Mesodermal cell (in vitro differentiated cells): ENCODE results near the gene LMX1A. TPM values are rescaled to one million over a fixed set of nuclear protein-coding genes. Genes with fewer than 3 reads are reported as not detected.
A peak's percentile ranks its signal among the peaks of the same experiment; 100 is the strongest.

Experiments
- H3K27ac ChIP-seq: 2 replicates; pipeline ENCODE4 v1.7.0; 2013; ENCODE audit warnings: mild to moderate bottlenecking, low read depth, low read length, moderate library complexity; ENCODE audit not compliant: severe bottlenecking
- H3K36me3 ChIP-seq: 2 replicates; pipeline ENCODE4 v1.7.1; 2013; ENCODE audit warnings: mild to moderate bottlenecking, low read length, moderate library complexity; ENCODE audit not compliant: control insufficient read depth, insufficient read depth
- H3K4me1 ChIP-seq: one replicate; pipeline ENCODE4 v1.7.1; 2013; ENCODE audit warnings: mild to moderate bottlenecking, low read length; ENCODE audit not compliant: insufficient read depth, control insufficient read depth, poor library complexity, severe bottlenecking
- H3K4me3 ChIP-seq: 2 replicates; pipeline ENCODE4 v1.7.0; 2013; ENCODE audit warnings: low read length, control low read depth, mild to moderate bottlenecking; ENCODE audit not compliant: insufficient read depth, poor library complexity, severe bottlenecking; ENCODE audit errors: extremely low read depth
- H3K9me3 ChIP-seq: 2 replicates; pipeline ENCODE4 v1.7.1; 2013; ENCODE audit warnings: mild to moderate bottlenecking, low read length, moderate library complexity; ENCODE audit not compliant: control insufficient read depth
- WGBS, 2 experiments: methylation state at CpG; one replicate each; pipeline ENCODE4 v1.1.5; 2013; ENCODE audit warnings: missing lambda C conversion rate in 2 of 2; ENCODE audit not compliant: insufficient coverage in 2 of 2; 5-methylcytosine and 5-hydroxymethylcytosine counted together
- polyA plus RNA-seq, 2 experiments: library from polyadenylated mRNA; stranded (reverse); fragments of 50-300 nt; gene quantifications; one replicate each; pipeline ENCODE4 v1.2.3, GENCODE V29; 2013

LMX1A gene
- polyA plus RNA-seq (2013, experiment 1 of 2): 1.1 TPM
- 1.4 TPM for polyA plus RNA-seq (2013, experiment 2 of 2)

- Histone ChIP-seq H3K27ac (no peak within 1 kb of the TSS), H3K4me1 (peaks cover 11% of the 10 kb centered on the region), H3K4me3 (peak within 1 kb of the TSS; percentile 29), H3K9me3 (no peaks in the 10 kb centered on the region), H3K36me3 (no peaks in the 10 kb centered on the region)
- 1% methylated on average over 77 of the region's 88 CpGs for WGBS, 2 experiments
Observed at GRCh38 chr1:165355977-165356811, at the start of gene LMX1A. Gene LMX1A (minus strand): TSS chr1:165356715. CDS start chr1:165355559, 1,156 bp downstream.

DNA sequence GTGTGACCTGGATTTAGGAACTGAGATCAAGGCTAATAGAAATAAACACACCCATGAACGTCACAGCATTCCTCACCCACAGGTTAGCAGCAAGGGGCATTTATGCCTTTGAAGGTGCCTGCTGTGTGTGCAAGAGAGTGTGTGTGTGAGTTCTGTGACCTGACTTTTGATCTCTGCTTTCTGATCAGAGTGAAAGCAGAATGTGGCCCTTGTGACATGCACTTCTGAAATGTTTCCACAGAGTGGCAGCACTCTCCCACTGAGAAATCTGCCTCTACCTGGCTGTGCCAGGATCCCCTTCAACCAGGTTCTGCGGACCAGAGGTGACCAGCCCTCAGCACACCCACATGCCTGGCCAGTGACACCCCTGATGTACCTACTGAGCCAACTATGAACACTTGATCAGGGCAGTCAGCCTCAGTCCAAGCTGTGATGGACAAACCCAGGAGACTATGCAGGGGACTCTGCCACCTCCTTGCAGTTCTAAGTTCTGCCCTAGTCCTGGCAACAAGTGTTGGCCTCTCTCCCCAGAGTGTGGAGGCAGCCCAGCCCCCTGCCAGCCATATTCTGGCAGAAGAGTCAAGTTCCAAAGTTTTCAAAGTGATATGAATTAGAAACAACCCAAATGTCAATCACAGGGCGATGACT lies 47.4 kb upstream of the LMX1A start:
- 13 to 31% methylated on average over 1 of the region's 3 CpGs for WGBS, 2 experiments
- Histone ChIP-seq H3K4me1 (no peaks in the 10 kb centered on the region), H3K36me3 (no peaks in the 10 kb centered on the region), H3K4me3 (no peak overlapping the region), H3K9me3 (no peaks in the 10 kb centered on the region), H3K27ac (no peak overlapping the region)

DNA sequence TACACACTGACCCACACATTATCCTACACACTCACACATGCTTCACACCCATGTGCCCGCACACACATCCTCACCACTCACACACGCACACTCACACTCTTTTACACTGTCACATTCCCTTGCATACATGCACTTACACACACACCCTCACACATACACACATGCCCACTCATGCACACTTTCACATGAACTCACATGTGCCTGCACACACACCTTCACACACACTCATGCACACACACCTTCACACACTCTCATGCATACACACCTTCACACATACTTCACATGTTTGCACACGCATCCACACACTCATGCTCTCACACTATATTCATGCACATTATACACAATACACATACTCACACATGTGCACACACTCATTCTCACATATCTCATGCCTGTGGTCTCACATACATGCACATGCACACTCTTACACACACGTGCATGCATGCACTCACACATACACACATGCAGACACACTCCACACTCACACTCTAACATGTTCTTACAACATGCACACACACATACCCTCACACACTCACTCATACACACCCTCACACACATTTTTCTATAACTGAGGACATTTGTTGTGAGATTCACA lies 46.1 kb upstream of the LMX1A start:
- WGBS, 2 experiments: 87 to 91% methylated on average over 4 of the region's 4 CpGs
- H3K4me3 ChIP-seq: no peak overlapping the region

GRCh38 chr1:165397944-165398343 lies 41.4 kb upstream of the LMX1A start:
- Histone ChIP-seq H3K4me1 (no peaks in the 10 kb centered on the region), H3K36me3 (no peaks in the 10 kb centered on the region), H3K27ac (no peak overlapping the region), H3K9me3 (no peaks in the 10 kb centered on the region), H3K4me3 (no peak overlapping the region)
- 16 to 30% methylated on average over 3 to 4 of the region's 4 CpGs for WGBS, 2 experiments

More for the DNA sequence above, 46.1 kb upstream of the LMX1A start:
- H3K9me3 ChIP-seq: no peaks in the 10 kb centered on the region
- no peaks in the 10 kb centered on the region for H3K36me3 ChIP-seq
- no peaks in the 10 kb centered on the region for H3K4me1 ChIP-seq
- no peak overlapping the region for H3K27ac ChIP-seq

DNA sequence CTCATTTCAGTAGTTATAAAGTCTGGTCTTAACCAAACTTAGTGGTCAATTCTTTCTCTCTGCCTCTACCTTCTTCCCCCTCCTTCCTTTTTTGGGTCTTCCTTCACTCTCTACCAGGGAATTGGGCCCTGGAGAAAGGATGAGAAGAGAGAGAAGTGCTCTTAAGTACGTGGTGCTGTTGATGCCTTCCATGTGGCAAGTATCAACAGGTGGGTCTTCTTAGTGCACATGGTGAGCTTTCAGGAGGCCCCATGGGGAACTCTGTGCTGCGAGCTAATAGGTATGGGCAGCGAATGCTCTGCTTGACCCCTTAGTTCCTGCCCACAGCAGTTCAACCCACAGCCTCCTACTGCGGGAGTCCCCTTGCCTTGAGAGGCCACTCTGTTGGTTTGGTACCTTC lies 39.4 kb upstream of the LMX1A start:
- H3K9me3 ChIP-seq: no peaks in the 10 kb centered on the region
- no peaks in the 10 kb centered on the region for H3K36me3 ChIP-seq
- H3K4me3 ChIP-seq: no peak overlapping the region
- no peaks in the 10 kb centered on the region for H3K4me1 ChIP-seq
- H3K27ac ChIP-seq: no peak overlapping the region
- WGBS, 2 experiments: 89 to 93% methylated on average over 3 to 4 of the region's 4 CpGs

DNA sequence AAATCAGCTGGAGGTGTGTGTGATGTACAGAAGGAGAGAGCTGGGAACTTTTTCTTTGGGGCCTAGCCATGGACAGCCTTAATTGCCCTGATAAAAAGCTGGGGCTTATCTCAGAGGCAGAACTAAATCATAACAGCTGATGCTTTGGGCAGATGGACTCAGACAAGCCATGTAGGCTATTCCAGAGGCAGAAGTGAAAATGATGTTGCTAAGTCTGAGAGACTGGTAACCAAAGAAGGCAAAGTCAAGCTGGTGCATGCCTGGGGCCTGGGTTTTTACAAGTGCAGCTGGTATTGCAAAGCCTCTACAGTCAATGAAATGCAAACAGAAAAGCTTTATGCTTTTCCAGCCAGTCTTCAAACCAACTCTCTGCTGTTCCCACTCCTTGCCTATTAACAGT lies 39.0 kb upstream of the LMX1A start:
- no peak overlapping the region for H3K27ac ChIP-seq
- no peaks in the 10 kb centered on the region for H3K36me3 ChIP-seq
- H3K4me1 ChIP-seq: no peaks in the 10 kb centered on the region
- H3K9me3 ChIP-seq: no peaks in the 10 kb centered on the region
- H3K4me3 ChIP-seq: no peak overlapping the region

- 0 to 29% methylated on average over 4 to 8 of the region's 19 CpGs for WGBS, 2 experiments
- Histone ChIP-seq H3K27ac (no peak overlapping the region), H3K4me1 (no peaks in the 10 kb centered on the region), H3K36me3 (no peaks in the 10 kb centered on the region), H3K4me3 (no peak overlapping the region), H3K9me3 (no peaks in the 10 kb centered on the region)
Observed at GRCh38 chr1:165392634-165393571, 36.4 kb upstream of the LMX1A start.

DNA sequence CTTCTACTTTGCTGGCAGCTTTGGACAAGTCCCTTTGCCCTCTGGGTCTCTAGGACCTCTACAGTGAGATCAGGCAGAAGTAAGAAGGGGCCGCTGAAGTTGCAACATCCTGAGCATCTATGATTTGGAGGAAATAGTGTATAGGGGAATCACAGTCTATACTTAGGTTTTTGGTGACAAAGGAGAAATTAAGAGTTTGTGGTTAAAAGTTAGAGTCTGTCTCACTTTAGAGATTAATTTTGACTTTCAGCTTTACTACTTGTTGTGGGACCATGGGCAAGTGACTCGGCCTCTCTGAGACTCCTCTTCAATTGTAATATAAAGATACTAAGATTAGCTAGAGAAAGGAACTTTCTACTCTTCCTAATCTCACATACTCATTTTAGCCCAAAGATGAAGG lies 33.1 kb upstream of the LMX1A start:
- Histone ChIP-seq H3K9me3 (no peaks in the 10 kb centered on the region), H3K36me3 (no peaks in the 10 kb centered on the region)
- WGBS, 2 experiments: 78 to 100% methylated on average over 1 of the region's 2 CpGs

DNA sequence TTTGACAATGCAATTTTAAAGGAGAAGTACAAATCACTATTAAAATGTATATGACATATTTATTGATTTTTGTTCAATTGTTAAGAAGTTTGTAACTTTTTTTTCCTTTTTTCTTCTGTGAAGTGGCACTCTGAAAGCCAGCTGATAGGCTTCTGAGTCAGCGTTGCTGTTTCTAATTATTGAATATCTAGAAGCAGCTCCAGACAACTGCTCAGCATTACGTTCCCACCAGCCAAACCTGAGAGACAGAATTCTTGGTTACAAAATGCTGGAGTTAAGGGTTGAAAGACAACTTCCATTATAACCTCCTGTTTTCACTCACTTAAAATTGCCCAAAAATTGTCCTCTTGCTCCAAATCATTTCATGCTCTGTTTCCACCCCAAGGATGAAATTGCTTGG lies 31.4 kb upstream of the LMX1A start:
- no peaks in the 10 kb centered on the region for H3K36me3 ChIP-seq
- H3K9me3 ChIP-seq: no peaks in the 10 kb centered on the region
- 100% methylated on average over 1 of the region's 2 CpGs; no CpG with 5 or more reads in 1 of the 2 experiments for WGBS, 2 experiments
- no peaks in the 10 kb centered on the region for H3K4me1 ChIP-seq
- H3K4me3 ChIP-seq: no peak overlapping the region
- no peak overlapping the region for H3K27ac ChIP-seq

More for the DNA sequence above, 33.1 kb upstream of the LMX1A start:
- H3K27ac ChIP-seq: no peak overlapping the region
- no peak overlapping the region for H3K4me3 ChIP-seq
- no peaks in the 10 kb centered on the region for H3K4me1 ChIP-seq

- no peaks in the 10 kb centered on the region for H3K4me1 ChIP-seq
- no peaks in the 10 kb centered on the region for H3K9me3 ChIP-seq
- H3K4me3 ChIP-seq: no peak overlapping the region
- no peaks in the 10 kb centered on the region for H3K36me3 ChIP-seq
- H3K27ac ChIP-seq: no peak overlapping the region
- 100% methylated on average over 1 of the region's 2 CpGs; no CpG with 5 or more reads in 1 of the 2 experiments for WGBS, 2 experiments
Observed at GRCh38 chr1:165387505-165387904, 31.0 kb upstream of the LMX1A start.
